ENCODE measurements around the gene DMGDH. TPM values are rescaled to one million over a fixed set of nuclear protein-coding genes. Genes with fewer than 3 reads are reported as not detected.

Gene DMGDH
- total and polyA plus RNA-seq, 2 donors (not counting 3 experiments of a cell fraction or from before 2014, with no cell fraction given): 0.11 TPM; not detected in 1

- Histone ChIP-seq H3K4me3 (replicated peaks in 1 of 3; ENCODE audit: insufficient read depth in 1 of 3, low read depth in 1 of 3, low read length in 3 of 3) (no peak overlapping the region), H3K9ac (replicated peaks; ENCODE audit: extremely low read depth, insufficient read depth, low read length) (no peak overlapping the region), H2AFZ (ENCODE audit: low read depth, low read length) (no peak overlapping the region), H3K9me1 (replicated peaks; ENCODE audit: control insufficient read depth, extremely low read depth, insufficient read depth, low read length) (no peaks in the 10 kb centered on the region), H3K79me2 (ENCODE audit: control insufficient read depth, insufficient read depth, low read length) (no peaks in the 10 kb centered on the region), H3K4me2 (ENCODE audit: insufficient read depth, low read length) (no peak overlapping the region), H3K4me1 (ENCODE audit: control insufficient read depth, extremely low read depth, insufficient read depth, low read length) (no peaks in the 10 kb centered on the region), H3K27ac (ENCODE audit: insufficient read depth, low read depth, low read length) (no peak overlapping the region), H3K36me3 (ENCODE audit: control insufficient read depth in 2 of 2, extremely low read depth in 1 of 2, insufficient read depth in 2 of 2, low read length in 2 of 2) (no peaks in the 10 kb centered on the region), H3K9me3 (replicated peaks; ENCODE audit: control insufficient read depth, insufficient read depth, low read length) (no peaks in the 10 kb centered on the region), H4K20me1 (replicated peaks; ENCODE audit: control insufficient read depth, extremely low read depth, insufficient read depth, low read length) (no peaks in the 10 kb centered on the region), H3K27me3 (ENCODE audit: control insufficient read depth in 2 of 2, insufficient read depth in 2 of 2, low read length in 2 of 2) (no peaks in the 10 kb centered on the region)
- ChIA-PET POLR2A (no interaction called here), CTCF (interaction anchor here (1.6 kb wide), 1 partner anchor 59 kb away, joined by 9 read pairs; no protein-coding TSS in a partner anchor)
- intact Hi-C loops (cut with micrococcal nuclease): loop anchor here (10.0 kb wide), 1 partner anchor 634 kb away; no protein-coding TSS in a partner anchor
- FAIRE-seq (no peak), DNase-seq (ENCODE audit: low read depth, low spot score) (peak; percentile 37)
- TF ChIP-seq, protein P1, sequence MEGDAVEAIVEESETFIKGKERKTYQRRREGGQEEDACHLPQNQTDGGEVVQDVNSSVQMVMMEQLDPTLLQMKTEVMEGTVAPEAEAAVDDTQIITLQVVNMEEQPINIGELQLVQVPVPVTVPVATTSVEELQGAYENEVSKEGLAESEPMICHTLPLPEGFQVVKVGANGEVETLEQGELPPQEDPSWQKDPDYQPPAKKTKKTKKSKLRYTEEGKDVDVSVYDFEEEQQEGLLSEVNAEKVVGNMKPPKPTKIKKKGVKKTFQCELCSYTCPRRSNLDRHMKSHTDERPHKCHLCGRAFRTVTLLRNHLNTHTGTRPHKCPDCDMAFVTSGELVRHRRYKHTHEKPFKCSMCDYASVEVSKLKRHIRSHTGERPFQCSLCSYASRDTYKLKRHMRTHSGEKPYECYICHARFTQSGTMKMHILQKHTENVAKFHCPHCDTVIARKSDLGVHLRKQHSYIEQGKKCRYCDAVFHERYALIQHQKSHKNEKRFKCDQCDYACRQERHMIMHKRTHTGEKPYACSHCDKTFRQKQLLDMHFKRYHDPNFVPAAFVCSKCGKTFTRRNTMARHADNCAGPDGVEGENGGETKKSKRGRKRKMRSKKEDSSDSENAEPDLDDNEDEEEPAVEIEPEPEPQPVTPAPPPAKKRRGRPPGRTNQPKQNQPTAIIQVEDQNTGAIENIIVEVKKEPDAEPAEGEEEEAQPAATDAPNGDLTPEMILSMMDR (IDR thresholded peaks at IDR 0.05; ENCODE audit: extremely low read depth in 1 of 2, insufficient read depth in 1 of 2, low read depth in 1 of 2, low read length in 2 of 2): no peak
- no peak for TF ChIP-seq JUN (IDR thresholded peaks at IDR 0.05; ENCODE audit: borderline replicate concordance, insufficient read depth, insufficient read length, low read depth)
- TF ChIP-seq POLR2A (IDR thresholded peaks at IDR 0.05; ENCODE audit: low read depth, low read length): no peak
- BruUV-seq (replicated peaks): no TSS peak
- dilution Hi-C loops (cut with MboI; ENCODE audit: extremely low pct_ligation_motif_present, low sequenced_read_pairs): no loop called here
Measured at GRCh38 chr5:78958672-78959445, 110.6 kb downstream of the DMGDH start.

DNA sequence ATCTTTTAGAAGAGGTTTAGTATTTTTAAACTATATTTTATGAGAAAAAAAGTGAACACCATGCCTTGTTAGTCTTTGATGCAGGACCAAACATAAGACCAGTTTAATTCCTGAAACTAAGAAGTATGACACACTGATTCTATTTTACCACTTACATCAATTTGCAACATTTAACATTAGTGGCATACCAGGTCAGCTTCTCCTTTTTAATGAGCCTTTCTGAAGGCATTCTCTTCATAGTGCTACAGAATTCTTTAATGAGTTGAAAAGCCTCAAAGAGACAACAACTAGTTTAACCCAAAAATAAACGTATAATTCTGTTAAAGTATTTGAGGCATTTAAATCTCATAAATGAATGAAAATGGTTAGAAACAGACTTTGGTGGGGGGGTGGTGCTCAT is 112.6 kb downstream of the DMGDH start:
- CTCF ChIA-PET: interaction anchor here (0.8 to 1.6 kb wide), 2 partner anchors 9 to 57 kb away, joined by 5 read pairs; no protein-coding TSS in a partner anchor
- H3K9me3 ChIP-seq (replicated peaks; ENCODE audit: control insufficient read depth, insufficient read depth, low read length): no peaks in the 10 kb centered on the region
- FAIRE-seq (no peak), DNase-seq (ENCODE audit: low read depth, low spot score) (no peak)
- no peaks in the 10 kb centered on the region for H3K4me1 ChIP-seq (ENCODE audit: control insufficient read depth, extremely low read depth, insufficient read depth, low read length)
- H3K9ac ChIP-seq (replicated peaks; ENCODE audit: extremely low read depth, insufficient read depth, low read length): no peak overlapping the region
- no peak overlapping the region for H3K27ac ChIP-seq (ENCODE audit: insufficient read depth, low read depth, low read length)
- dilution Hi-C loops (cut with MboI; ENCODE audit: extremely low pct_ligation_motif_present, low sequenced_read_pairs): no loop called here
- H3K36me3 ChIP-seq (ENCODE audit: control insufficient read depth in 2 of 2, extremely low read depth in 1 of 2, insufficient read depth in 2 of 2, low read length in 2 of 2): no peaks in the 10 kb centered on the region
- no peaks in the 10 kb centered on the region for H3K9me1 ChIP-seq (replicated peaks; ENCODE audit: control insufficient read depth, extremely low read depth, insufficient read depth, low read length)
- intact Hi-C loops (cut with micrococcal nuclease): loop anchor here (10.0 kb wide), 1 partner anchor 632 kb away; no protein-coding TSS in a partner anchor
- no peak overlapping the region for H3K4me2 ChIP-seq (ENCODE audit: insufficient read depth, low read length)
- POLR2A ChIA-PET: no interaction called here
- no peak overlapping the region for H3K4me3 ChIP-seq (replicated peaks in 1 of 3; ENCODE audit: insufficient read depth in 1 of 3, low read depth in 1 of 3, low read length in 3 of 3)
- no peak for TF ChIP-seq POLR2A (IDR thresholded peaks at IDR 0.05; ENCODE audit: low read depth, low read length)
- TF ChIP-seq MYC (IDR thresholded peaks at IDR 0.05; ENCODE audit: low read depth, low read length): no peak
- TF ChIP-seq JUN (IDR thresholded peaks at IDR 0.05; ENCODE audit: borderline replicate concordance, insufficient read depth, insufficient read length, low read depth): no peak
- TF ChIP-seq GATA2 (IDR thresholded peaks at IDR 0.05; ENCODE audit: insufficient read depth, insufficient read length, low read depth, low read length): no peak
- TF ChIP-seq FOS (IDR thresholded peaks at IDR 0.05; ENCODE audit: borderline replicate concordance, insufficient read depth, low read length): no peak
- TF ChIP-seq, protein P1 (IDR thresholded peaks at IDR 0.05; ENCODE audit: extremely low read depth in 1 of 2, insufficient read depth in 1 of 2, low read depth in 1 of 2, low read length in 2 of 2): no peak
- no peak for TF ChIP-seq POLR2AphosphoS5 (IDR thresholded peaks at IDR 0.05; ENCODE audit: insufficient read depth, low read depth, low read length)
- TF ChIP-seq, protein P2, sequence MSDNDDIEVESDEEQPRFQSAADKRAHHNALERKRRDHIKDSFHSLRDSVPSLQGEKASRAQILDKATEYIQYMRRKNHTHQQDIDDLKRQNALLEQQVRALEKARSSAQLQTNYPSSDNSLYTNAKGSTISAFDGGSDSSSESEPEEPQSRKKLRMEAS (IDR thresholded peaks at IDR 0.05; ENCODE audit: insufficient read depth, insufficient read length): no peak
- no peak for TF ChIP-seq EZH2 (IDR thresholded peaks at IDR 0.05; ENCODE audit: borderline replicate concordance, low read depth, low read length, severe bottlenecking)
- H3K27me3 ChIP-seq (ENCODE audit: control insufficient read depth in 2 of 2, insufficient read depth in 2 of 2, low read length in 2 of 2): no peaks in the 10 kb centered on the region
- no peak overlapping the region for H2AFZ ChIP-seq (ENCODE audit: low read depth, low read length)
- no TSS peak for BruUV-seq (replicated peaks)
- no peaks in the 10 kb centered on the region for H4K20me1 ChIP-seq (replicated peaks; ENCODE audit: control insufficient read depth, extremely low read depth, insufficient read depth, low read length)
- H3K79me2 ChIP-seq (ENCODE audit: control insufficient read depth, insufficient read depth, low read length): no peaks in the 10 kb centered on the region
